Bronchial epithelial cell (primary cell): ENCODE measurements around the gene CCDC102B. TPM values are rescaled to one million over a fixed set of nuclear protein-coding genes. Genes with fewer than 3 reads are reported as not detected.

Experiments
- DNase-seq: peaks from one replicate; pipeline ENCODE4 v3.0.0-alpha.2; 2010; ENCODE audit warnings: low read depth
- FAIRE-seq: peaks from 2 replicates; lab custom pipeline; 2011; peaks lifted over from hg19 to GRCh38; lab: Jason Lieb, UNC
- H3K27me3 ChIP-seq: 2 replicates; pipeline ENCODE4 v1.5.1; 2011; ENCODE audit warnings: low read length; ENCODE audit not compliant: control insufficient read depth, insufficient read depth
- H3K36me3 ChIP-seq: 2 replicates; pipeline ENCODE4 v1.5.1; 2011; ENCODE audit warnings: low read length; ENCODE audit not compliant: control insufficient read depth, insufficient read depth
- H3K4me3 ChIP-seq: 2 replicates; pipeline ENCODE4 v1.5.1; 2011; ENCODE audit warnings: mild to moderate bottlenecking, low read depth, low read length, control low read depth
- CTCF ChIP-seq: IDR thresholded peaks from 2 replicates; pipeline ENCODE4 v1.5.1; 2011; ENCODE audit warnings: mild to moderate bottlenecking, moderate library complexity, low read length, control low read depth, inconsistent platforms; ENCODE audit not compliant: insufficient read depth, severe bottlenecking
- total RNA-seq: library from RNA; depleted of rRNA; stranded (reverse); fragments of >200 nt; gene quantifications from 2 replicates; pipeline ENCODE4 v1.2.1, GENCODE V29; 2014

The CCDC102B gene
- total RNA-seq, 1 donor from 2014 or later = 1.6 TPM

GRCh38 chr18:68944826-68945225 lies 146.9 kb downstream of the CCDC102B start:
- DNase-seq = no peak
- peak; percentile 100 for FAIRE-seq
- no peak for TF ChIP-seq CTCF
- H3K4me3 ChIP-seq = no peak overlapping the region
- no peaks in the 10 kb centered on the region for H3K27me3 ChIP-seq
- H3K36me3 ChIP-seq = no peaks in the 10 kb centered on the region

- FAIRE-seq (no peak), DNase-seq (no peak)
- no peaks in the 10 kb centered on the region for H3K36me3 ChIP-seq
- TF ChIP-seq CTCF = no peak
- no peak overlapping the region for H3K4me3 ChIP-seq
- no peaks in the 10 kb centered on the region for H3K27me3 ChIP-seq
Observed at GRCh38 chr18:68948622-68949021, 150.7 kb downstream of the CCDC102B start.

- no peak for FAIRE-seq
- no peak for TF ChIP-seq CTCF
- H3K27me3 ChIP-seq = no peaks in the 10 kb centered on the region
- DNase-seq = no peak
- no peaks in the 10 kb centered on the region for H3K36me3 ChIP-seq
- H3K4me3 ChIP-seq = no peak overlapping the region
Observed at GRCh38 chr18:68954738-68955137, 156.9 kb downstream of the CCDC102B start.

GRCh38 chr18:68956650-68957049 lies 158.8 kb downstream of the CCDC102B start:
- no peak for FAIRE-seq
- no peak for TF ChIP-seq CTCF
- no peak for DNase-seq
- Histone ChIP-seq H3K36me3 (no peaks in the 10 kb centered on the region), H3K4me3 (no peak overlapping the region), H3K27me3 (no peaks in the 10 kb centered on the region)

GRCh38 chr18:68960355-68960754 lies 162.5 kb downstream of the CCDC102B start:
- FAIRE-seq (peak; percentile 32), DNase-seq (peak; percentile 4)
- no peaks in the 10 kb centered on the region for H3K36me3 ChIP-seq
- no peak for TF ChIP-seq CTCF
- H3K27me3 ChIP-seq = no peaks in the 10 kb centered on the region
- H3K4me3 ChIP-seq = no peak overlapping the region

GRCh38 chr18:68962623-68963022 lies 164.7 kb downstream of the CCDC102B start:
- no peak for FAIRE-seq
- no peak overlapping the region for H3K4me3 ChIP-seq
- no peaks in the 10 kb centered on the region for H3K36me3 ChIP-seq
- TF ChIP-seq CTCF = no peak
- H3K27me3 ChIP-seq = no peaks in the 10 kb centered on the region
- DNase-seq = peak; percentile 12
